GM23338 (cell line): ENCODE data around the gene PSMA7.

Experiments used
- CREB1 ChIP-seq: fragments of 250-450 bp; sonication (Bioruptor Pico); IDR thresholded peaks from 2 replicates; pipeline ENCODE4 v1.5.0; 2020; ENCODE audit warnings: low read depth, mild to moderate bottlenecking, moderate library complexity
- CTCF ChIP-seq, 2 experiments: fragments of 200-600 bp in 1 of 2; sonication (generic) in 1 of 2; conservative IDR thresholded peaks; 2 replicates each; pipeline versions ENCODE4 v1.5.1 to v1.6.1; 2016 to 2017; ENCODE audit warnings: antibody characterized with exemption in 2 of 2, low read depth in 2 of 2, mild to moderate bottlenecking in 2 of 2, moderate library complexity in 1 of 2
- EZH2 ChIP-seq: fragments of 200-600 bp; sonication (generic); IDR thresholded peaks from one replicate; pipeline ENCODE4 v1.8.0; 2017; ENCODE audit warnings: antibody characterized with exemption, mild to moderate bottlenecking, low read depth; ENCODE audit not compliant: unreplicated experiment
- POLR2AphosphoS5 ChIP-seq: IDR thresholded peaks from 2 replicates; pipeline ENCODE4 v1.6.1; 2016; ENCODE audit warnings: antibody characterized with exemption, low read depth
- REST ChIP-seq: IDR thresholded peaks from one replicate; pipeline ENCODE4 v1.6.1; 2018; ENCODE audit warnings: antibody characterized with exemption; ENCODE audit not compliant: unreplicated experiment
- STAT1 ChIP-seq: IDR thresholded peaks from one replicate; pipeline ENCODE4 v1.6.1; 2016; ENCODE audit warnings: antibody characterized with exemption; ENCODE audit not compliant: unreplicated experiment

GRCh38 chr20:62186887-62187866 is 44.0 kb upstream of the PSMA7 start:
- TF ChIP-seq EZH2 (no peak), CTCF (conservative IDR thresholded peaks at IDR 0.05; ENCODE audit: low read depth in 2 of 2) (no peak), POLR2AphosphoS5 (no peak), STAT1 (no peak), REST (no peak), CREB1 (CRISPR knock-in tag) (no peak)
